ENCODE measurements around the gene MTHFD1.

MTHFD1 gene

DNA sequence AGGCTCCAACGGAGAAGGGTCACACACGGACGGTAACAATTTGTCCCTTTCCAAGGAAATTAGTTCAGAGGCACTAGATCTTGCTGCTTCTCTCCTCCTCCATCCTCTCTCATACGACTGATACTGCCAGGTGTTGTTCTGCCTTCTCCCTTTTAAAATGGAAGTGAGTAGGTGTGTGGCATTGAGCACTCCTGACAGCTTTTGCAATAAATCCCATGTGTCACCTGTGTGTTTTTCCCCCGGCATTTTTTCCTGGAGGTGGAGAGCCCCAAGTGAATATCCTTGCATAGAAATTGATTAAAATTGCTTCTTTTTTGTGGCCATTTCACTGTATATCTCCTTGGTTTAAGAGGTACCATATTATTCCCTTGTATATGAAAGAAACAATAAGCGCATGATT lies 51.0 kb downstream of the MTHFD1 start:
- Mint-ChIP-seq H3K9me3 (no peaks in the 10 kb centered on the region), H3K4me1 (peaks cover 7% of the 10 kb centered on the region), H3K4me3 (no peak overlapping the region), H3K27me3 (ENCODE audit: low read depth) (no peaks in the 10 kb centered on the region), H3K36me3 (ENCODE audit: low read depth) (peaks cover 64% of the 10 kb centered on the region), H3K27ac (peak overlapping the region; percentile 74 to 91 (median 88))
- TF ChIP-seq, protein P1, sequence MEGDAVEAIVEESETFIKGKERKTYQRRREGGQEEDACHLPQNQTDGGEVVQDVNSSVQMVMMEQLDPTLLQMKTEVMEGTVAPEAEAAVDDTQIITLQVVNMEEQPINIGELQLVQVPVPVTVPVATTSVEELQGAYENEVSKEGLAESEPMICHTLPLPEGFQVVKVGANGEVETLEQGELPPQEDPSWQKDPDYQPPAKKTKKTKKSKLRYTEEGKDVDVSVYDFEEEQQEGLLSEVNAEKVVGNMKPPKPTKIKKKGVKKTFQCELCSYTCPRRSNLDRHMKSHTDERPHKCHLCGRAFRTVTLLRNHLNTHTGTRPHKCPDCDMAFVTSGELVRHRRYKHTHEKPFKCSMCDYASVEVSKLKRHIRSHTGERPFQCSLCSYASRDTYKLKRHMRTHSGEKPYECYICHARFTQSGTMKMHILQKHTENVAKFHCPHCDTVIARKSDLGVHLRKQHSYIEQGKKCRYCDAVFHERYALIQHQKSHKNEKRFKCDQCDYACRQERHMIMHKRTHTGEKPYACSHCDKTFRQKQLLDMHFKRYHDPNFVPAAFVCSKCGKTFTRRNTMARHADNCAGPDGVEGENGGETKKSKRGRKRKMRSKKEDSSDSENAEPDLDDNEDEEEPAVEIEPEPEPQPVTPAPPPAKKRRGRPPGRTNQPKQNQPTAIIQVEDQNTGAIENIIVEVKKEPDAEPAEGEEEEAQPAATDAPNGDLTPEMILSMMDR (IDR thresholded peaks at IDR 0.05; ENCODE audit: unreplicated experiment in 3 of 3) = no peak

DNA sequence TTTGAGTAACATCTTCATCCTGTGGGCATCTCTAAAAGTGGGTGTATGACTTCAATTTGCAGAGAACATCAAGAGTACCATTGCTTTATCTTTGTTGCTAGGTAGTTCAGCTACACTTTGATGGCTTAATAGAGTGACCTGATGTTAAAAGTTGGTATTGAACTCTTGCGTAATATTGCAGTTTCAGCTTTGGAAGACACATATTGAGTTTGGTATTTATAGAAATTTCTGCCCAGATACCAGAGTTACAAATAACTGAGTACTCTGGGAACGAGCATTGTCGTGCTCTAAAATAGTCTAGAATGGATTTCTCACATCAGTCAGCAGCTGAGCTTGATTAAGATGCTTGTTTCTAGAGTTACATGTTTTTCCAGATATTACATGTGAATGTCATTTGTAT lies 52.3 kb downstream of the MTHFD1 start:
- Mint-ChIP-seq H3K36me3 (ENCODE audit: low read depth) (peaks cover 60% of the 10 kb centered on the region), H3K27me3 (ENCODE audit: low read depth) (no peaks in the 10 kb centered on the region), H3K27ac (no peak overlapping the region), H3K4me3 (no peak overlapping the region), H3K4me1 (peaks cover 21% of the 10 kb centered on the region), H3K9me3 (no peaks in the 10 kb centered on the region)
- TF ChIP-seq, protein P1 (IDR thresholded peaks at IDR 0.05; ENCODE audit: unreplicated experiment in 3 of 3) = no peak

DNA sequence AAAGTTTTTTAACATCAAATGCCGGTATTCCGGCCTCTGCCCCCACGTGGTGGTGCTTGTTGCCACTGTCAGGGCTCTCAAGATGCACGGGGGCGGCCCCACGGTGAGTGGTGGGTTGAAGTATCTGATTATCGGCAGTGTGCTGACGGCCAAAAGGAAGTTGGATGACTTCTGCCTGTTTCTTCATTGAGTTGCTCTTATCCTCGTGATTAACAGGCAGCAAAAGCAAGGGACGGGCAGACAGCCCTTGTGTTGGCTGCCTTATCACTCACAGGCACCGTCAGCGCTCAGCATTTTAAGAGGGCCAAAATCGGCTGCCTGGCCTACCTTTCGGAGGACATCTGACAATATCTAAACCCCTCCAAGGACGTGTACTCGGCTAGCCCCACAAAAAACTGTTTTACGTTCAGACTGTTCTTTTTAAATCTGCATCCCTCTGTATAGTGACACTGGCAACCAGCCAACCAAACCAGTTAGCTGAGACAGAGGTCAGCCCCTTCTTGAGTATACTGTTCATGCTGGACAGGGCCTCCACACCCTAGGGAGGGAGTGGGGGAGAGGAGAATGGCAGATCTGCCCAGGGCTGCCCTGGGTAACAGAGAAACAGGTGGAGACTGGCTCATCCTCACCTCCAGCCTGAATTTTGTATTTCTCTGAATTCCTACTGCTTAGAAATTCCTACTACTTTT lies 54.3 kb downstream of the MTHFD1 start:
- Mint-ChIP-seq H3K27me3 (ENCODE audit: low read depth) (no peaks in the 10 kb centered on the region), H3K9me3 (no peaks in the 10 kb centered on the region), H3K36me3 (ENCODE audit: low read depth) (peaks cover 50% of the 10 kb centered on the region), H3K27ac (peak overlapping the region; percentile 52 to 92 (median 90)), H3K4me1 (peaks cover 25% of the 10 kb centered on the region), H3K4me3 (no peak overlapping the region)
- TF ChIP-seq, protein P1 (IDR thresholded peaks at IDR 0.05; ENCODE audit: unreplicated experiment in 3 of 3) = no peak

DNA sequence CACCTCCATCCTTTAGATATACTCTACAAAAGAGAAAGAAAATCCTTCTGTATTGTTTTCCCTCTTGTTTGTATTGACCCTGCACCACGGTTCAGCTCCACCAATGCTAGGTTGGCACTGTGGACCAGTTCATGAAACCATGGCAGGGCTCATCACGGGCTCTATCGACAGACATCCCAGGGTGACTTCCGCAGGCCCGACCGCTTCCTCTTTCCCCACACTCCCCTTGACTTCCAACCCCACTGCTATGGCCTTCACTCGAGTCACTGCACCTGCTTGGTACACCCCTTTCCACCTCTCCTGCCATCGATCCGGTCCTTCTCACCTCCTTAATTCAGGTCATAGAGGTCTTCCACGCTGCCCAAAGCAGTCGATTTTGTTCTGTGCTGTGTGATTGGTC lies 56.0 kb downstream of the MTHFD1 start:
- TF ChIP-seq, protein P1 (IDR thresholded peaks at IDR 0.05; ENCODE audit: unreplicated experiment in 3 of 3) = no peak
- H3K27me3 Mint-ChIP-seq (ENCODE audit: low read depth) = no peaks in the 10 kb centered on the region
- H3K36me3 Mint-ChIP-seq (ENCODE audit: low read depth) = peaks cover 46% of the 10 kb centered on the region
- H3K27ac Mint-ChIP-seq = peak overlapping the region; percentile 90 to 96 (median 90)
- H3K4me3 Mint-ChIP-seq = no peak overlapping the region
- peaks cover 22% of the 10 kb centered on the region for H3K4me1 Mint-ChIP-seq
- no peaks in the 10 kb centered on the region for H3K9me3 Mint-ChIP-seq

DNA sequence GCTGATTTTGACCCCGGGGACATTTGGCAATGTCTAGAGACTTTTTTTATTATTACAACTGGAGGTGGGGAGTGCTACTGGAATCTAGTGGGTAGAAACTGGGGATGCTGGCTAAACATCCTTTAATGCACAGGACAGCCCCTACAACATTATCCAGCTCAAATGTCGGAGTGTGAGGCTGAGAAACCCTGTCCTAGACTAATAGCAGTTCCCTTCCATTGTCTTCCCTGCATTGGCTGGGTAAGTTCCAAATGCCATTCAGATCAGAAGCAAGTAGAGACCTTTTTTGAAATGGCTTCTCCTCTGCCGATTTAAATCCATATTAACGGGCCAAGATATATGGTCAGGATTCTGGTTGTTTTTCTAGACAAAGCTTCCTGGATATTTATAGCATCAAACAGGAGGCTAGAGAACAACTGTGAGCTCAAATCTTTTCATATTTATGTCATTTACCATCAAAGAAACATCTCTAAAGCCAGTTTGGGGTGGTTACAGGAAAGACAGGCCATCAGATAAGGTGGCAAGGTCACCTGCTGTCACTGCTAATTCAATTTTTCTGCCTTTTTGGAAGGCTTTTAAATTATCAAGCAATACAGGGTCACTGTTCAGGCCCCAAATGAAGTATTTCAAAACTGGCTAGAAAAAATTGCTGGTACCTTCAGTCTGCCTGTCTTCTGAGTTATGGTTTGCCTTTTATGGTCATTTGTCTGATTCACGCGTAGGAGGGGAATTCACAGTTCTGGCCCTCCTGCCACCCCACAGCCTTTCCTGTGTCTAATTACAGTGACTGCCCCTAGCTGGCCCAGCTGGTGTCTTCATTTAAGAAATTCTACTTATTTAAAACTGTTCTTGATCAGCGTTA lies 57.1 kb downstream of the MTHFD1 start:
- H3K36me3 Mint-ChIP-seq (ENCODE audit: low read depth) = peaks cover 43% of the 10 kb centered on the region
- H3K27me3 Mint-ChIP-seq (ENCODE audit: low read depth) = no peaks in the 10 kb centered on the region
- peak overlapping the region in 1 of 3 experiments; percentile 37 for H3K4me3 Mint-ChIP-seq
- TF ChIP-seq, protein P1 (IDR thresholded peaks at IDR 0.05; ENCODE audit: unreplicated experiment in 3 of 3) = no peak
- peak overlapping the region; percentile 90 to 96 (median 90) for H3K27ac Mint-ChIP-seq
- H3K4me1 Mint-ChIP-seq = peaks cover 21% of the 10 kb centered on the region
- H3K9me3 Mint-ChIP-seq = no peaks in the 10 kb centered on the region

Data from nephron (organoid).